Amniotic stem cell (primary cell): ENCODE results near the gene RNASE13.
"Not testable (repeated sequence)": the region's sequence is repeated elsewhere in the genome, so short reads cannot be mapped to it uniquely, and the experiment has no call there.

Experiments
- DNase-seq: peaks from one replicate; lab custom pipeline; 2025; lab: John Stamatoyannopoulos, UW

RNASE13 gene

DNA sequence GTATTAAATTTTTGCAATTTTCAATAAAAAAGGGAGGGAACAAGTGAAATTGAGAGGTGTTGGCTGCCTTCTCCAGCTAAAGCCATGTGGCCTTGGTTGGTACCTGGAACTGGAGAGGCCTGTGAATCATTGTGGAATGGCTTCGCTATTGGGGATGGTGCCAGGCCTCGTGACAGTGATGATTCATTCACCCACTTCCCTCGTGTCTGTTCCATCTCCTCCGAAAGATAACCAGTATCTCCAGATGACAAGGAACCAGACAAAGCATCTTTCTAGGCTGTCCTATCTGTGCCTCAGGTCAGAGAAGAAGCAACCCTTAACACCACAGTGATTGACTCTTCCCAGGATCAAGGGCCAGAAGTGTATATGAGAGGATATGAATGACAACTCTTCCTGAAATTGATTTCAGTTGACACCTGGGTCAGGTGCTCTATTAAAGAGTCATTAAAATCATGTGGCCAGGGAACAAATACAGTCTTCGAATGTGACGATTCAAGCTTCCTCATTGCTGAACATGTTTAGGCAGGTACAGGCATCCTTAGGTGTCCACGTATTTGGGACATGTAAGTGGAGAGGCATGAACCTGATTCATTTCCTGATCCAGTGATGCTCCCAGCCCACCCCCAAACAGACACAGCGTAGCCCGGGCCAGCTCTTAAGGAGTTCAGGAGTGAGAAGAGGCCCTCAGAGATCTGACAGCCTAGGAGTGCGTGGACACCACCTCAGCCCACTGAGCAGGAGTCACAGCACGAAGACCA is 7.2 kb upstream of the RNASE13 start, which contains the start of gene RNASE7:
RNASE7 (plus strand) TSS at position 687 of the 758 bp plus-strand sequence. CDS start 631 bp downstream, outside the sequence.
- DNase-seq: no peak

DNA sequence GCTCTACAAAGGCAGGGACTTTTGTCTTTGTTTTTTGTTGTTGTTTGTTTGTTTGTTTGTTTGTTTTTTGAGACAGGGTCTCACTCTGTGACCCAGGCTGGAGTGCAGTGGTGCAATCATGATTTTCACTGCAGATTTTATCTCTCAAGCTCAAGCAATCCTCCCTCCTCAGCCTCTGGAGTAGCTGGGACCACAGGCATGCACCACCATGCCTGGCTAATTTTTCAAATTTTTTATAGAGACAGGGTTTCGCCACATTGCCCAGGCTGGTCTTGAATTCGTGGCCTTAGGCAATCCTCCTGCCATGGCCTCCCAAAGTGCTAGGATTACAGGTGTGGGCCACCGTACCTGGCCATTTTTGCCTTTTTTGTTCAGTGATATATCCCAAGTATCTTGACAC is 6.3 kb upstream of the RNASE13 start:
- not testable (repeated sequence) for DNase-seq

DNA sequence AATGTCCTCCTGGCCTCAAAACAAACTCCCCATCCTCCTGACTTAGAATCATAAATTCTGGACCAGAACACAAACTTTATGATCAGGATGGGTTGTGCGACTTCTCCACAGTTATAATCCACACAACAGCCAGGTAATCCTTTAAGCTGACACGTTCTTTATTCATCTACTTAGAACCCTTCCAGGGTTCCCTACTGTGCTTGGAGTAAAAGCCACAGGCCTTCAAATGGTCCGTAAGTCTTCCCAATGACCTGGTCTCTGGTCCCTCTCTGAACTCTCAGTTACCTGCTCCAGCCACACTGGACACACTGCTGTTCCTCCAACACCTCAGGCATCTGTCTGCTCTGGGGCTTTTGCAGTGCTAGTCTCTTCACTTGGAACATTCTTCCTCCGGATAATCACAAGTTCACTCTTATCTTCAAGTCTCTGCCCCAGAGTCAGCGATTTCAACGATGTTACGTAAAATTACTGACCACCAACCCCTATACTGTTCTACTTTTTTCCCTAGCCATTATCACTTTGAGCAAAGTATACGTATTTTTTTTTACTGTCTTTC is 5.8 kb upstream of the RNASE13 start:
- DNase-seq: no peak

DNA sequence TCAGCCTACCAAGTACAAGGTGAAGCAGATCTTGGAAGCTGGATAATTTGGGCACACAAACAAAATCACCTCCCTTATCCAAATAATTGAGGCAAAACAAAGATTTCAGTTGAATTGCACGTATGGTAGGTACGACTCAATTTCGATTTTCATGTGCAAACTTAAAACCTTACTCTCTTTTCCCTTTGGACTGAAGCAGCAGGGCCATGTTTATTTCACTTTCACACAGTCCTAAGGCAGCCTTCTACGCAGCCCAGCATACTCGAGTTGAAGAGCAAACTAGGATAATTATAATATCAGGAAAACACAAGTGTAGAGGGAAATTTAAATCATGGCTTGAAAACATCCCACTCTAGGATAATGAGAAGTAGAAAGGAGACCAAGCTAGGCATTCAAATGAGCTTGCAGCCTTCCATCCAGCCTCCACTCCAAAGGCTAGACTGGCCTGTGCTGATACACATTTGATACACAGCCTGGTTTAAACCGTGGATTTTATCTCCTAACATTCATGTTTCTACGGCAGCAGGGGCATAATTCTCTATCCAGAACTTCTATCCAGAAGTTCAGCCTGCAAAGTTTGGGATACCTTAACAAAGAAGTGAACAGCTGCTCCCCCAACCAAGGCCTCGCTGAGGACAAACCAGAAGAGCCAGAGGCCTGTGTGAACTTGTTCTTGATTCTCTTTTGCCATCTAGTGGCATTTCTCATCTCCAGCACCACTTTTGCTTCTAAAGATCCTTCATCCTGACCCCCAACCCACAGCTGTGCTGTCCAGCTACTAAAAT is 5.2 kb upstream of the RNASE13 start:
- peak; percentile 40 for DNase-seq

DNA sequence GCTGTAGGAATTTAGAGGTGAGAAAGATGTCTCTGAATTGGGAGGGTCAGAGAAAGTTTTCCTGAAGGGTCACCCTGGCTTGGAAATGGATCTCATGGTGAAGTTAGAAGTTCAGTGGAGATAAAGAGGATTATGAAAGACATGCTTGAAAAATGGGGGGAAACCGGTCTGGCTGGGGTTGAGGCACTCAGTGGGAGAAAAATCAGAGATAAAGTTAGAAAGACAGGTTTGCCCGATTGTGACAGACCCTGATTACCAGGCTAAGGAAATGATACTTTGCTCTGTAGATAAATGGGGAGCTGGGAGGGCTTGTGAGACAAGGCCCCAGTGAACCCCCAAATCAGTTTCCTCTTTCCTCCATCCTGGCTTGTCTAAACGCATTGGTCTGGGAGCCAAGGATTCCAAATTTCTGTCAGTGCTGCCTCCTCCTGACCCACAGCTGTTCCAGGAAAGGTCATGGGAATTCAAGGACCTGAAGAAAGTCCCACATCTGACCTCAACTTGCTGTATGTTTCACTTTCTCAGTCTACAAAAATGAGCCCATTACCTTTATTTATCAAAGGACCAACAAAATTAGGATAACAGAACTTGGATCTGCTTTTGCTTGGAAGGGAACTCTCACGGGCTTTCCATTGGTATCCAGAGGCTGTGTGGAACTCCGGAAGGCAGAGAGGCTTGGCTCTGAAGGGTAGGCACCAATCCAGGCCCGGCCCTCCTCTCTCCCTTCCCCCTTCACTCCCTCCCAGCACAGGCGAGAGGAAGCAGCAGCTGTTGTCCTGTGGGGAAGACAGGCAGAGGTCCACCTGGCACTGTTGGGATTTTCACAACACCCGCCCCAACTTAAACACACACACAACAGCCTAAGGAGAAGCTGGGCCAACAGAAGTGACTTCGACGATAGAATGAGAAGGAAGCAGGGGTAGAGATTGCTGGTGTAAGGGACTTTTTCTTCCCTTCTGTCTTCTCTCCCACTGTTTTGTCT is 4.1 kb upstream of the RNASE13 start:
- no peak for DNase-seq

DNA sequence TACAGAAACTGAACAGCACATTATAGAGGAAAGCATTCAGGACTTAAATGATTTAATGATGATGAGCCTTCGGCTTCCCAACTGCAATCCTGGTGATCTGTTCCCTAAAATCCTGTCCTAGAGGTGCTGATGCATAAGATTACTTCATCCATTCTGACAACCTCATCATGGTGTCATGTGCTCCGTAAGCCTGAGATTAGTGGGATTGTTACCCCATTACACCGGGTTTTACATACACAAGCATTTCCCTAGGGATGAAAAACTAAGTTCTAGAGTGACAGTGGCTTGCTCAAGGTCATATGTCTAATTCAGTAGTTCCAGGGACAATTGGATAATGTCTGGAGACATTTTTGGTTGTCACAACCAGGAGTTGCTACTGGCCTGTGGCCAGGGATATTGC is 2.5 kb upstream of the RNASE13 start:
- DNase-seq: no peak

DNA sequence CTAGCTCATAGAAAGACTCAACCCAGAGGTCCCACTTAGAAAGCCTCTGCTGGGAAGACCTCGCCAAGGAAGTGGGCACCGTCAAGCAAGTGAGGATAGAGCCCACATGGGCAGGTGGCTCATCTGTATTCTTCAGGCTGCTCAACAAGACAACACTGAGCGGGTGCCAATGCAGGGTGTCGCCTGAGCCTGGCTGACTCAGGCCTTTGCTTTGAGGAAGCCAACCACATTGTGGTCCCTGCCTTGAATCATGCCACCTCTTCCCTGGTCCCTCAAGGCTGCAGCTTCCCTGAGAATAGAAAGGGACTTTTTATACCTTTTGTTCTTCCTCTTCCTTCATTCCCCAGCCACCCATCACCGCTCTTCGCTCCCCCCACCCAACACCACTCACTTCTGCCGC is 2.1 kb upstream of the RNASE13 start:
- no peak for DNase-seq

DNA sequence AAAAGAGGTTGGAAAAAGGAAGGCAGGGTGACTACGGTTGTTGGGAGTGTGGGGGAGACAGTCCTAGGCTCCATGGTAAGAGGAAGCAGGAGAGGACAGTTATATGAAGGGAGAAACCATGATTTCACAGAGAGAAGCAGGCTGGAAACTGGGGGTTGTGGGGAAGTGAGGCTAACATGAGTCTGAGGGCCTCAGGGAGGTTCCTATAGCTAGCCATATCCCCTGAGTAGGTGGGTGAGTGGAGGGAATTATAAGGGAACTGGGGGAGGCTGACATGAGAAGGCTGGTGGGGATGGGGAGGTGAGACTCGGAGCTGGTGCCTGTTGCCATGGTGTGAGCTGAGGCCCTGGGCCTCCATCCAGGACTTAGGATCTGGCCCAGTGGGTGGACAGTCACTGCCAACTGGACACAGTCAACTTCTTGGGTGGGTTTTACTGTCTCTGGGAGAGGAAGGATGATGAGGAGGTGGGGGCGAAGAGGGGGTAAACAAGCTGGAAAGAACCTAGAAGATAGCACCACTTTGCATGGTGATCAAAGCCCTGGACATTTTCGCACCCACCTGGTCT is 1.4 kb downstream of the RNASE13 start:
- DNase-seq: no peak

DNA sequence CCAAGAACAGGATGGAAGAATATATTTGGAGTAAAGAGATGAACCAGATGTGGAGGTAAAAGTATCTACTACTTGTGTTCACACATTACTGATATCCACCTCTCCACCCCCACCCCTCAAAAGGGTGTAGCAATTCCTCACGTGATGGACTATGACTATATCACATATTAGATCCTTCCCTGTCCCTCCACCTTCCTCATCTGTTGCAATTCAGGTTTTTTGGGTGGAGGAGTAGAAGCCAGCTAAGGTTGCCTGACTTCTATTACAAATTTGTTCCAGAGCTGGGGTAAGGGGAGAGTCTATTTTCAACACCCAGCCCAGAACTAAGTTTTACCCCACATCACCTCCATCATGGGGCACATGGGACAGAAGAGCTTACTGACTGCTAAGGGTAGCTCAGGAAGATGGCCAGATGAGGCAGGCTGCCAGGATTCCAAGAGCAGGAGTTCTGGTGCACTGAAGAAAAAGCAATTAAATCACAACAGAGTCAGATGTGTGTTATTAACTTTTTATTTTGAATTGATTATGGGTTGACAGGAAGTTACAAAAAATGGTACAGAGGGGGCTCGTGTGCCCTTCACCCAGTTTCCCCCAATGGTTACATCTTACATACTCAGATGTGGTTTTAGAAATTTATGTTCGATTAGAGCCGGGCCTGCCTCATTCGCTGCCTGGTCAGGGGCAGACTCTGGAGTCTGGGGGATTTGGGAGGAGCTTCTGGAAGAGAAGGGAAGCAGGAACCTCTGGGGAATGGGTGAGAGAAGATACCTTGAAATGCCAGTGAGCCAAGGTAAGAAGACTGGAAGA is 2.1 kb downstream of the RNASE13 start:
- no peak for DNase-seq

DNA sequence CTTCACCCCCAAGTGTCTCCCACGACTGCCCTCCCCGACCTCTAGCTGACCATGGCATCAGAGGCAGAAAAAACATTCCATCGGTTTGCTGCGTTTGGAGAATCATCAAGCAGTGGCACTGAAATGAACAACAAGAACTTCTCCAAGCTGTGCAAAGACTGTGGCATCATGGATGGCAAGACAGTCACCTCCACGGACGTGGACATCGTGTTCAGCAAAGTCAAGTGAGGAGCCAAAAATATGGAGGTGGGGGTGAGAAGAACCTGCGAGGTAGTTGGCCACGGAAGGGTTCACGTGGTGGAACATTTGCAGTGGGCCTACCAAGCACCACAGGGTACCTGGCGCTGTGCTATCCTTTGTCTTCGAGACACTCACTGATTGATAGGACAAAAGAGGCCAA is 4.1 kb downstream of the RNASE13 start:
- DNase-seq: no peak

DNA sequence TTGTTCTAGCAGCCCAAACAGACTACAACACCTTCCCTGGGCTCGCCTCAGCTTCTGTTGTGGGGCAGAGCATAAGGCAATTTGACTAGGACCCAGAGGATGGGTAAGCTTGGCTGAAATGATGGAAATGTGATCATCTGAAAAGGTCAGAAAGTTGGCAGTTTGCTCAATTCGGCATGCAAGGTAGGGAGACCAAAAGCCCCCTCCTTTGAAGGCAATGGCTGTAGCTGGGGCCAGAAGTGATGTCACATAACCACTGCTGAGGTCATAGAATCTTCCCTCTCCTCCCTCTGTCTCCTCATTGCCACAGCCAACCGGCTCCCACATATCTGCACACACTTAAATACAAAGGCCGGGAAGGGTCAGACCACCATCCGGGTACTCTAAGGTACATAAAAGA is 4.7 kb downstream of the RNASE13 start, which contains the start of gene TPPP2:
TPPP2 (plus strand) TSS at position 301 of the 400 bp plus-strand sequence. CDS start 365 bp downstream, outside the sequence.
- no peak for DNase-seq

DNA sequence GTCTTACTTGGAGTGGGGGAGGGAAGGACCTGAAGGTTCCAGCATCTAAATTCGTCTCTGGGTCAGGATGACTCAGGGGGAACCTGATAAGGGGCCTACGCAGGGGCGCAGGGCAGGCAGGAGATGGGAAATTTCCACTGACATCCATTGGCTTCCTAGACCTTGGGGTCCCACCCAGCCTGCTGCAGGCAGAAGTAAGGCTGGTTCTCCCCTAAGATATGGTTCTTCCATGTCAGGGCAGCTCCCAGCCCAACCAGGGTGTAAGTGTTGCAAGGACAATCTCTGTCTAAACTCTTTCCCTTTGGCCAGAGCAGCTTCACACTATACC is 7.7 kb downstream of the RNASE13 start:
- no peak for DNase-seq

DNA sequence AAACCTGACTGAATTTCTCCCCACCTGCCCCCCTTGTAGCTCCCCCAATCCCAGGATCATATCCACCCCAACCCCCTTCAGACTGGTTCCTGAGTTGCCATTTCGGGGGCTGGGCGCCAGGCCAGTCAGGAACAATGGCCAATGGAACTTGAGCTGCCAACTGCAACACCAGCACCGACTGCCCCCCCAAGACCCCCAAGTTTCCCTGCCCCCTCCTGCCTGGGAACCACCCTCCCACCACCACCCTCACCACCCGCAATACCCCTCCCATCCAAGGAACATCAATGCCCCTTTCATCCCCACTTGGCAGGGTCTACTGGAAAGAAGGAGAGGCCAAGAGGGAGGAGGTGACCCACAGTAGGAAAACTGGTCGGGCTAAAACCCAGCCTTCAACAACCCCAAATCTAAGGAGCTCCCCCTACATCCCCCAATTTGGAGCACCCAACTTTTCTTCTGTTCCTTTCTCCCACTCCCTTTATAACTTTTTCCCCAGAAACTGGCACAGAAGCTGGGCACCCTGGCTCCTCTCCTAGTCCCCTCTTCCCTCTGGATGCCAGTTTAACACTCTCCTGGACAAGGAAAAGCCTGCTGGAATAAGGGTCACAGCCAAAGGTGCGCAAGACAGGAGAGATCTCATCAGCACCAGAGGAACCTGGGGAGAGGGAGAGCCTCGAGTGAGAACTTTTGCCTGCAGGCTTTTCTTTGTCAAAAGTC is 8.2 kb downstream of the RNASE13 start:
- DNase-seq: no peak

DNA sequence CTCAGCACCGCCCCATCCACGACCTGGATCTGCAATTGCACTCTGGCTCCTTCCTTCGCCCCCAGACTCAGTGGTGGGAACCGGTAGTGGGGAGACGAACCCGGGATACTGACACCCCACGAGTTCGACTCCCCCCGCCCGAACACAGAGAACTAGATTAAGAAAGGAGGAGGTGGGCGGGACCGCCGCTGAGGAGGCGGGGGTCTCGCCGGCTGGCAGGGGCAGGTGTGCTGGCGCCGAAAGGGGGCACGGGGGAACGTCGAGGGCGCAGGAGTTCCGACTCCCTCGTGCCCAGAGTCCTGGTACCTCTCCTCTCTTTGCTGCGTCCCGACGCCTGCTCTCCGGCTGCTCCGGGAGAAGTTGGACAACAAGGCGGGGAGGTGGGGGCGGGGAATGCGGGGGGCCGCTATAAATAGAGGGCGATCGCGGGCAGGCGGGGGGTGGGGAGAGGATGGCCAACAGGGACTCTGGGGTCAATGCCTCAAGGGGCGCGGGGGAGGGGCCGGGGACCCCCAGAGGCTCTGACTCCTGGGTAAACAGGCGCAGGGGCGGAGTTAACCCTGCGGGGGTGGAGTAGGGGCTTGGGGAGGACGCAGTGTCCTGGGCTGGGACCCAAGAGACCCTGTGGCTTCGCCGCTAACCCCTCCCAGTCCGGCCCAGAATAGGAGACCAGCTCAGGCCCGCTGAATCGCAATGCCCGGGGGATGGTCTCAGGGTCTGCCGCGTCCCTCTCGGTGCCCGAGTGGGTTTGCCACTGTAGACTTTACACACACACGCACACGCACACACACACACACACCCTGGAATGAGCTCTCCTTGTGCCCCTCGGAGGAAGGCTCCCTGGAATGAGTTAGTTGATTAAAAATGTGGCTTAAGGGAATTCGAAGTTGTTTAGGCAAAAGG is 9.0 kb downstream of the RNASE13 start:
- no peak for DNase-seq

DNA sequence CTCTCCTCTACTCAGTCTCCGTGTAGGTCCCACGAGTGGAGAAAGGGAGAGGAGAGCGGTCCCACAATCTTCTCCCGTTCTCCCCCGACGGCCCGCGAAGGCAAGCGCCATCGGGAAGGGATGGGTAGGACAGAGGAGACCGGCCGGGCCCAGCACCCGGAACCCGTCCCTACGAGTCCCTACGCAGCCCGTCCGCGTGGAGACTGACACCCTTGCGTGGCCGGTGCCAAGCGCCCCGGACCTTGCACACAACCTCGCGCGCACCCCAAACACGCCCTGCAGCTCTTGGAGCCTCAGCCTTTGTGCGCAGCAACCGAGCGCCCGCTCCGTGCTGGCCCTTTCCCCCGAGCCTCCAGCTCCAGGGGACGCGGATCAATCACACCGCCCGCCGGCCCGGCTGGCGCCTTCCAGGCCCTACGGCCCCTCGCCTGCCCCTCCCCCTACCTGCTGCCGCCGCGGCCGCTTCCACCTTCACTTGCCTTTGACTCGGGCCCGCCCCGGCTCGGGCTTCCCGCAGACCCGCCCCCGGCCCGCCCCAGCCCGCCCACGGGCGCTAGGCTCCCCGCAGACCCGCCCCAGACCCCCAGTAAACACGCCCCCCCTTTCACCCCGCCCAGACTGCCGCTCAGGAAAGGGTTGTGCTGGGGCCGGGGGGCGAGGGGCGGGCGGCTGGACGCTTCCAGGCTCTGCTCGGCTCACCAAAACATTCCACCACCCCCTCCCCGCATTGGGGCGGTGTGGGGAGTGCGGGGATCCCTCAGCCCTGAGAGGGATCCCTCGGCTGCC is 9.8 kb downstream of the RNASE13 start, which contains the start of gene NDRG2:
NDRG2 (minus strand) TSS at position 477 of the 786 bp plus-strand sequence. CDS start 1,746 bp downstream, outside the sequence.
- no peak for DNase-seq

DNA sequence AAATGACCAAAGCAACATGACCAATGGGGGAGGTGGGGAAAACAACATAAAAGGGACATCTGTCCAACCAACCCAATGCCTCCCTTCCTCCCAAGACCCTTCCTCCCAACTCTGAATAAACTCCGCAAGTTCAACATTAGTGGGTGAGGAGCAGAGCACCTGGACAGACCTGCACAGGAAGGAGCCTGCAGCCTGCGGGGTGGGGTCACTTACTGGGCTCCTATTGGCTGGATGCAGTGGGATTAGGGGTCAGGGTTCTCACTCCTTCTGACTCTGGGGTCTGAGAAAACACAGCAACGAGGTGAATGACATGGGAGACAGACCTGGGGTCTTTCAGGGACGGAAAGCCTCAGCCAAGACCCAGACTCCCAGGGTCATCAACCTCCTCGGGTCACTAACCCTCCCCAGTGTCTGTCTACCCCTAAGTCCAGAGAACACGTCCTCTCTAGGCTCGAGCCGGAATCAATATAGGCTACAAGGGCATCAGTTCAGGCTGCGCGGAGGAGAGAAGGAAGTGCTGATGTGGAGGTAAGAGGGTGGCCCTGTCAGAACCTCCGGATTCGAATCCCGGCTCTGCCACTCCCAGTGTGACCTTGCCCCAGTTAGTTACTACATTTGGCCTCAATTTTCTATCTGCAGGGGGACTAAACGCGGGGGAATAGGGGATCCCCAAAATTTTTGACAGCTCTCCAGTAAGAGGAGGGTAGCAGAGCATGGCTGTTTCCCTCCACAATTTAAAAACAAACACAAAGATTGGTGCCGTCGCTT is 10.6 kb downstream of the RNASE13 start:
- no peak for DNase-seq

DNA sequence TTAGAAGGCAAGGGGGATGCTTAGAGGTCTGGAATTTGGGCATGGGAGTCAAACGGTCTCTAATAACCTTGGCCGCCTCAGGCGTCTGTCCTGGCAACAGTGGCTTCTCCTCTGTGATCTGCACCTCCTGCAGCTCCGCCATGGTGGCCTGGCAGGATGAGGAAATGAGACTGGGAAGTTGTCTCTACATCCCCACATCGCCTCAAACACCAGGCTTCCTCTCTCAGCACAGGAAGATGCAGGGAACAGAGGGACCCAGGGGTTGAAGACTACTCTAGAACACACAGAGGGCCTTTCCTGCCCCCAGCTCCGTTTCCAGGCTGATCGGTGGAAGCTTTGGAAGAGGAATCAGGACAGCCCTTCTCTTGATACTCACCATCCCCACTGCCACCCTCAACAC is 11.4 kb downstream of the RNASE13 start:
- no peak for DNase-seq
